ENCODE data around the gene RND3. TPM values are rescaled to one million over a fixed set of nuclear protein-coding genes. Genes with fewer than 3 reads are reported as not detected.

Gene RND3
- total RNA-seq, 1 donor from 2014 or later = 56.9 TPM

GRCh38 chr2:150421126-150421651 lies 66.3 kb downstream of the RND3 start:
- ATAC-seq (no peak), DNase-seq (ENCODE audit: low spot score) (no peak)
- intact Hi-C loops (cut with DNase I) = no loop called here

GRCh38 chr2:150418916-150419315 lies 68.6 kb downstream of the RND3 start:
- ATAC-seq (no peak), DNase-seq (ENCODE audit: low spot score) (no peak)
- intact Hi-C loops (cut with DNase I) = no loop called here
